ENCODE measurements around the gene SLC2A14.

DNA sequence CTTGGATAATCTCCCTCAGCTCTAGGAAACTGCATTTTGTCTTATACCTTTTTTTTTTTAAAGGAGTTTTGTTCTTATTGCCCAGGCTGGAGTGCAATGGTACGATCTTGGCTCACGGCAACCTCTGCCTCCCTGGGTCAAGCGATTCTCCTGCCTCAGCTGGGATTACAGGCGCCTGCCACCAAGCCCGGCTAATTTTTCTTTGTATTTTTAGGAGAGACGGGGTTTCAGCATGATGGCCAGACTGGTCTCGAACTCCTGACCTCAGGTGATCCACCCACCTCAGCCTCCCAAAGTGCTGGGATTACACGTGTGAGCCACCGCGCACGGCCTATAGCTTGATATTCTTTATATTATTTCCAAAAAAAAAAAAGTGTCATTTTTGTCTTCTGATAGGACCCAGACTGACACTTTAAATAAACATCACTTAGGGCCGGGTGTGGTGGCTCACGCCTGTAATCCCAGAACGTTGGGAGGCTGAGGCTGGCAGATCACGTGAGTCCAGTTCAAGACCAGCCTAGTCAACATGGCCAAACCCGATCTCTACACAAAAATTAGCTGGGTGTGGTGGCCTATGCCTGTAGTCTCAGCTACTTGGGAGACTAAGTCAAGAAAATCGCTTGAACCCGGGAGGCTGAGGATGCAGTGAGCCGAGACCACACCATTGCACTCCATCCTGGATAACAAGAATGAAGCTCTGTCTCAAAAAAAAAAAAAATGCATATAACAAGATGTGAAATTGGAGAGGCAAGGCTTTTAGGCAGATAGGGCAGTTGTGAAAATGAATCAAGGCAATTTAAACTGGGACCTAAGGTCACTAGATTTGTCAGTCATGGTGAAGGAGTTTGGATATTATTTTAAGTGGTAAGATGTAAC, 44.9 kb upstream of the SLC2A14 start:
- TF ChIP-seq, protein P1, sequence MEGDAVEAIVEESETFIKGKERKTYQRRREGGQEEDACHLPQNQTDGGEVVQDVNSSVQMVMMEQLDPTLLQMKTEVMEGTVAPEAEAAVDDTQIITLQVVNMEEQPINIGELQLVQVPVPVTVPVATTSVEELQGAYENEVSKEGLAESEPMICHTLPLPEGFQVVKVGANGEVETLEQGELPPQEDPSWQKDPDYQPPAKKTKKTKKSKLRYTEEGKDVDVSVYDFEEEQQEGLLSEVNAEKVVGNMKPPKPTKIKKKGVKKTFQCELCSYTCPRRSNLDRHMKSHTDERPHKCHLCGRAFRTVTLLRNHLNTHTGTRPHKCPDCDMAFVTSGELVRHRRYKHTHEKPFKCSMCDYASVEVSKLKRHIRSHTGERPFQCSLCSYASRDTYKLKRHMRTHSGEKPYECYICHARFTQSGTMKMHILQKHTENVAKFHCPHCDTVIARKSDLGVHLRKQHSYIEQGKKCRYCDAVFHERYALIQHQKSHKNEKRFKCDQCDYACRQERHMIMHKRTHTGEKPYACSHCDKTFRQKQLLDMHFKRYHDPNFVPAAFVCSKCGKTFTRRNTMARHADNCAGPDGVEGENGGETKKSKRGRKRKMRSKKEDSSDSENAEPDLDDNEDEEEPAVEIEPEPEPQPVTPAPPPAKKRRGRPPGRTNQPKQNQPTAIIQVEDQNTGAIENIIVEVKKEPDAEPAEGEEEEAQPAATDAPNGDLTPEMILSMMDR (conservative IDR thresholded peaks at IDR 0.05; ENCODE audit: low read length), result no peak
- no peak for TF ChIP-seq EZH2phosphoT487 (IDR thresholded peaks at IDR 0.05; ENCODE audit: borderline replicate concordance, low read depth, low read length)

All from OCI-LY7 (cell line).